ENCODE data around the gene DCC. TPM values are rescaled to one million over a fixed set of nuclear protein-coding genes. Genes with fewer than 3 reads are reported as not detected.
A peak's percentile ranks its signal among the peaks of the same experiment; 100 is the strongest.

The DCC gene
- polyA plus RNA-seq, 4 donors = 9.6 to 35.6 (median 10.8) TPM

- DNase-seq (ENCODE audit: low read depth in 4 of 4, low spot score in 3 of 4) = no peak
These were observed 1186.3 kb downstream of the DCC start for GRCh38 chr18:53526101-53526870.

- DNase-seq (ENCODE audit: low read depth in 4 of 4, low spot score in 3 of 4) = no peak
These were observed 1187.4 kb downstream of the DCC start for GRCh38 chr18:53527365-53527764.

GRCh38 chr18:53531187-53531586 is 1191.2 kb downstream of the DCC start:
- DNase-seq (ENCODE audit: low read depth in 4 of 4, low spot score in 3 of 4) = no peak

GRCh38 chr18:53531896-53532295 is 1191.9 kb downstream of the DCC start:
- no peak for DNase-seq (ENCODE audit: low read depth in 4 of 4, low spot score in 3 of 4)

GRCh38 chr18:53534203-53534602 is 1194.2 kb downstream of the DCC start:
- no peak for DNase-seq (ENCODE audit: low read depth in 4 of 4, low spot score in 3 of 4)

- DNase-seq (ENCODE audit: low read depth in 4 of 4, low spot score in 3 of 4) = no peak
These were observed 1194.7 kb downstream of the DCC start for GRCh38 chr18:53534695-53535094.

GRCh38 chr18:53536908-53537307 is 1196.9 kb downstream of the DCC start:
- DNase-seq (ENCODE audit: low read depth in 4 of 4, low spot score in 3 of 4) = no peak

- DNase-seq (ENCODE audit: low read depth in 4 of 4, low spot score in 3 of 4) = no peak
These were observed 1201.9 kb downstream of the DCC start for GRCh38 chr18:53541924-53542323.

GRCh38 chr18:53543711-53544110 is 1203.7 kb downstream of the DCC start:
- DNase-seq (ENCODE audit: low read depth in 4 of 4, low spot score in 3 of 4) = no peak

- DNase-seq (ENCODE audit: low read depth in 4 of 4, low spot score in 3 of 4) = no peak
These were observed 1204.9 kb downstream of the DCC start for GRCh38 chr18:53544917-53545316.

GRCh38 chr18:53551868-53552426 is 1212.0 kb downstream of the DCC start:
- DNase-seq (ENCODE audit: low read depth in 4 of 4, low spot score in 3 of 4) = peak; percentile 12 to 49 (median 37)

- DNase-seq (ENCODE audit: low read depth in 4 of 4, low spot score in 3 of 4) = no peak
These were observed 1213.0 kb downstream of the DCC start for GRCh38 chr18:53553030-53553429.

- no peak for DNase-seq (ENCODE audit: low read depth in 4 of 4, low spot score in 3 of 4)
These were observed 1216.5 kb downstream of the DCC start for GRCh38 chr18:53556450-53556849.

- no peak for DNase-seq (ENCODE audit: low read depth in 4 of 4, low spot score in 3 of 4)
These were observed 1220.5 kb downstream of the DCC start for GRCh38 chr18:53560546-53560945.

GRCh38 chr18:53566626-53567025 is 1226.6 kb downstream of the DCC start:
- no peak for DNase-seq (ENCODE audit: low read depth in 4 of 4, low spot score in 3 of 4)

- DNase-seq (ENCODE audit: low read depth in 4 of 4, low spot score in 3 of 4) = peak in 1 of 4 donors; percentile 22
These were observed 1228.1 kb downstream of the DCC start for GRCh38 chr18:53567929-53568574.
